Uterus (tissue), 2 donors: ENCODE measurements around the gene MED8.

Experiments used
- CTCF ChIP-seq, 4 experiments: fragments of 200-600 bp in 2 of 4; fragments of 450-650 bp in 2 of 4; sonication (generic) in 2 of 4; IDR thresholded peaks; one replicate each; pipeline ENCODE4 v1.5.1; 2016 to 2019; ENCODE audit warnings: antibody characterized with exemption in 4 of 4, mild to moderate bottlenecking in 2 of 4, moderate library complexity in 1 of 4
- POLR2A ChIP-seq, 2 donors: fragments of 450-650 bp; IDR thresholded peaks; one replicate each; pipeline ENCODE4 v1.6.1; 2016; ENCODE audit warnings: antibody characterized with exemption in 2 of 2, mild to moderate bottlenecking in 1 of 2, moderate library complexity in 1 of 2

- TF ChIP-seq CTCF (IDR thresholded peaks at IDR 0.05) = no peak
- TF ChIP-seq POLR2A (IDR thresholded peaks at IDR 0.05) = no peak
Measured at GRCh38 chr1:43421976-43422750, 32.6 kb upstream of the MED8 start.
